ENCODE results near the gene CCR2.
"Not testable (repeated sequence)": the region's sequence is repeated elsewhere in the genome, so short reads cannot be mapped to it uniquely, and the experiment has no call there.

The CCR2 gene

DNA sequence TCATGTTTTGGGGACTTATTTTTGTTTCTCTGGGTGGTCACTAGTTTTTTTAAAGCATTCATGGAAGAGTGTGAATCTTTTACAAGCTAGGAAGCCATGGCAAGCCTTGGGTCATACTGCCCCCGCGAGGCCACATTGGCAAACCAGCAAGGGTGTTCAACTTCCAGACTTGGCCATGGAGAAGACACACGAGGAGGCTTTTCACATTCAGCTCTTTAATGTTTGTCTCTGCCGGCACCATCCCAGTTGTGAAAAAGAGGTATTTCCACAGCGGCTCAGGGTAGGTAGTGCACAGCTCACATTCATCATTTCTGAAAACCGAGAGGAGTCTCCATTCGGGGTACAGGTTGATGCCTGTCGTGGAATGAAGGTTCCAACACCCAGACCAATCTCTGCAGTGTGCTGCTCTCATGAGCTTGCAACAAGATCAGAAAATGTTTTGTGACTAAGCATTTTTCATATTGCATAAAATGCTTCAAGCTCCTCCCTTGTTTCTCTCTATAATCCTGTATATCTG is 24.6 kb downstream of the CCR2 start:
- DNase-seq (ENCODE audit: low read depth in 2 of 2) = peak; percentile 20 to 32

DNA sequence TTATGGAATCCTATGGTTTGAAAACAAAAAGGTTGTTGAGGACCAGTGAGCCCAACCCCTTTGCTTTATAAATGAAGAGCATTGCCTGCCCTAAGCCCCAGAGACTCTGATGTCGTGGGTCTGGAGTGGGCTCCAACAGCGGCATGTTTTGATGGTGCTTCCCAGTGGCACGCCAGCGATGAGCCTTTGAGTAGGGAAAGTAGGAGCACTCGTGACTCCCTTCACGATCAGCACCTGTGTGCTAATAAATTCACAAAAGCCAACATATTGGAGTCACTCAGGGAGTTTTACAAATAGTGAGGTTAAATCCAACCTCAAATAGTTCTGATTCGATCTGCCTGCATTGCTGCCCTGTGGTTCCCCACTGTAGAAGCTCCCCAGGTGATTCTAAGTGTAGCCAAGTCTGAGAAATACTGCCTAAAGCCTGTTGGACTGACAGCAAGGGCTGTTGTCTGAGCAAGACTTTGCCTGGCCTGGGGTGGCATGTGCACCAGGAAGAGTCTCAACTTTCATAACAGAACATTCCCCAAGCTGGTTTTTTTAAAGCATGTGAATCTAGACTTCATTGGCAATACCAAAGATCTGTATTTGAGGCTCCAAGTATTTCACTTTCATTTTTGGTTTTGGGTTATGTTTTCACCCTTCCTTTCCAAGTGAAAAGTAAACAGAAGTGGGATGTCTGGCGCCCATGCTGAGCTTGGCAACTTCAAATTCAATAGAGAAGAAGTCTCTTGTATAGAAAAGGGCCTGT is 26.7 kb downstream of the CCR2 start:
- no peak for DNase-seq (ENCODE audit: low read depth in 2 of 2)

DNA sequence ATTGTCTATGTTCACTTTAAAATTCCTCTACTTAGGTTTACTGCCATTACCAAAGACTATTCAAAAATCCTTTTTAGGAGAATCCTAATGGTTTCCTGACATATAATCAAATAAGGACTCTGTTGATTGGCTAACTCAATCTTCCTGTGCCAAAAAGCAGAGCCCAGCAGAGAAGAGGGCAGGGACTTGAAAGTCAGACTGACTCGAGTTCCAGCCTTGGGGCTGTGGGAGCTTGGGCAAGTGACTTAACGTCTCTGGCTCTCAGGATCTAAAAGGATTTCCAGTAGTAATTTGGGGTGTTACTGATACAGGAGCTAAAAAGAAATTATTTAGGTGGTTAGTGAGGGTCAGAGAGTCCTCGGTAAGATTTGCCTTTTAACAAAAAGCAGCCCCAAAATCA is 27.7 kb downstream of the CCR2 start:
- DNase-seq (ENCODE audit: low read depth in 2 of 2) = no peak

DNA sequence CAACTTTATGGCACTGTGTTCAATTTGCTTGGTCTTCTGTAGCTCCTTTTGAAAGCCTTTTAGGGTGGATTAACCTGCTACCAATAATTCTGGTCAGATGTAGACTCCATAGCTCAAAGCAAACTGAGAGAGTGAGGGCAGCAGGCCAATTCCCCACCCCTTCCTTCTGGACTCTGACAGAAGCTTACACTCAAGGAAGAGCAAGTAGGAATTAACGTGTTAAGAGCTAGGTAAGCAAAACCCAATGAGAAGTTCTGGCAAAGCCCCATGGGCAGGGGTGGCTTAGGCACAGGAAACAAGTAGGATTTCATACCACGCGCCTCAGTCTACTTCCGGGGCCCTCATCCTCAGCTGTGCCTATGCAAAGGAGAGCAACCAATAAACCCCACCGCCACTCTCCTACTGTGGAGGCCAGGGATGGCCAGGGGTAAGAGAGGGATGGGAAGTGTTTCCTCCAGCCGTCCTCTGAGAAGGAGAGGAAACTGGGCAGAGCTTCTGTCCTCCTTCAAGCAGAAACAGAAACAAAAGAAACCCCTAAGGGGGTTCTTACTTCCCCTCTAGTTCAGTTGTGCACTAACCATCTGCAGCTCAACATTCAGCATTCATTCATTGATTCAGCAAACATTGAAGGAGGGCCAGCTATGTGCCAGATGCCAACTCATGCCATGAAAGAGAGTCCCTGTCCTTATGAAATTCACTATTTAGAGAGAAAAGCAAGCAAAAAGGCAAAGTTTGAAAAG is 29.5 kb downstream of the CCR2 start:
- no peak for DNase-seq (ENCODE audit: low read depth in 2 of 2)

DNA sequence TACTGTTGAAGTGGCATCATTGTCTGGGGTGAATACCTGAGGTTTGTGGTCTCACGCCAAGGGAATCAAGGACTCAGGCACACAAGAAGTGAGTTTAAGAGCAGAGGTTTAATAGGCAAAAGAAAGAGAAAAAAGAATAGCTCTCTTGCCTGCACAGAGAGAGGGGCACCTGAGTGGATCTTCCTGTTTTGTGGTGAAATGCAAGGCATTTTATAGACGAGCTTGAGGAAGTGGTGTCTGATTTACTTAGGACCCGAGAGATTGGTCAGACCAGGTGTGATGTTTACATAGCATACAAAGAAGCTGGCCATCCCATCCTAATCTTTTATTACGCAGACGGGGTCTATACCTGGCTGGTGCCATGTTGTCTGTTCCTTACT is 30.0 kb downstream of the CCR2 start:
- no peak for DNase-seq (ENCODE audit: low read depth in 2 of 2)

DNA sequence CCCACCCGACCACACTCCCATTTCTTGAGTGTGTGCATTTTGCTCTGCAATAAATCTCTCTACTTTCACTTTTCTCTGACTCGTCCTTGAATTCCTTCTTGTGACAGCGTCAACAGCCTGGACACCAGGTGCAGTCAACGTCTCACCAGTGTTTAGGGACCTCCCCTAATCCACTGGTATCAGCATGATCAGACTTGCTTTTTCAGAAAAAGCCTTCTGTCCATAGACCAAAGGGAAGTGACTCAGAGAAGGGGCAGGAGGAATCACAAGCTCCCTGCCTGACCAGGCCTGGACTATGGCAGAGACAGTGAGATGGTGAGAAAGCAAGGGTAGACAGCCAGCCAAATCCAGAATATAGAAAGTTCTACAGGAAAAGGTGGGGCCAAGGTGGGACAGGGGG is 32.3 kb downstream of the CCR2 start:
- DNase-seq (ENCODE audit: low read depth in 2 of 2) = no peak

DNA sequence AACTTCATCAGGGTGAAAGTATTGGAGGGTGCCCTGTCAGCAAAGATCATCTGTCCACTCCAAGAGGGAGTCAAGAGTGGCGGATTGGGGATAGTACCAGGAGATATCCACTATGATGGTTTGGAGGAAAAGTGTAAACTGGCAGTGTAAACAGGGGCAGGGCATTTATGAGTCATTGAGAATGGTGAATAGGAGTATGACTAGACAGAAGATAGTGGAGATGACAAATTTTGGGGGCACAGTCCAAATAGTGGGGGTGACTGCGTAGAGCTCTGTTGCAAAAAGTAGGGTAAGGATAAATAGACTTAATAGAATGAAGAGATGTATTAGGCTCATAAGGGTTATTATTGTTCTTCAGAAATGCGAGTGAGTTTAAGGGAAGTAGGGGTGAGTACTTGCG is 34.9 kb downstream of the CCR2 start:
- DNase-seq (ENCODE audit: low read depth in 2 of 2) = not testable (repeated sequence)

DNA sequence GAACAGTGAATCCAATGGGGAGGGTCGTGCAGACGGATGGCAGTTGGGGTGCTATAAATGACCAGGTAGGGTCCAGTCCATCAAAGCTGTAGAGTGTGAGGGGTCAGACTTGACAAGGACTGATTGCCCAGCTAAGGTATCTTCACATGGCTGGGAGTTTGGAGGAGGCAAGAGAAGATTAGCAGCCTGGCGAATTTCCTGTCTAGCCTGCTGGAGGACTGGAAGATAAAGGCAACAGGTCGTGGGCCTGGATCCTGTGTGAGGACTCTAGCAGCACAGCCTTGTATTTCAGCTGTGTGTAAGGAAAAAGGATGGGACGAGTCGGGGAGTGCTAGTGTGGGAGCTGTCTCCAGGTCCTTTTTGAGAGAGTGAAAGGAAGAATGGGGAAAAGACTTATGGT is 35.4 kb downstream of the CCR2 start:
- DNase-seq (ENCODE audit: low read depth in 2 of 2) = no peak

DNA sequence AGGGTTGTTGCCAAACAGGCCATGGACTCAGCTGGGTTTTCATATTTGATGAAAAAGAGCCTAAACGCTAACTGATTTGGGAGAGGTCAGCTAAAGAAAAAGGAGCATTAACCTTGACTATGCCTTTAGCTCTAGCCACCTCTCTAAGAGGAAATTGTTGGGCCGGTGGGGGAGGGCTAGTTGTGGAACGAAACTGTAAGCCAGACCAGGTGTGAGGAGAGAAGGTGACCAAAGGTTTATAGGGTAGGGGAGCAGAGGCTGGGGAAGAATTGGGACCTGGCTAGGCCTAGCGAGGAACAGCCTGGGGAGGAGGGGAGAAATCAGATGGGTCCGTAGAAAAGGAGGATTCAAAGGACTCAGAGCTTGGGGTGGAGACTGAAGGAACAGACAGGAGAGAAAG is 37.6 kb downstream of the CCR2 start:
- not testable (repeated sequence) for DNase-seq (ENCODE audit: low read depth in 2 of 2)

DNA sequence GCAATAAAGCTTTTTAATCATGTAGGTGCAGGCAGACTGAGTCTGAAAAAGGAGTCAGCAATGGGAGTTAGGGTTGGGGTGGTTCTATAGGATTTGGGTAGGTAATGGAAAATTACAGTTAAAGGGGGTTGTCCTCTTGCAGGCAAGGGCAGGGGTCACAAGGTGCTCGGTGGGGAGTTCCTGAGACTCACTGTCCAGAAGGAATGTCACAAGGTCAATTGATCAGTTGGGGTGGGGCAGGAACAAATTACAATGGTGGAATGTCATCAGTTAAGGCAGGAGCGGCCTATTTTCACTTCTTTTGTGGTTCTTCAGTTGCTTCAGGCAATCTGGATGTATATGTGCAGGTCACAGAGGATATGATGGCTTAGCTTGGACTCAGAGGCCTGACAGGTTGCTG is 39.1 kb downstream of the CCR2 start:
- DNase-seq (ENCODE audit: low read depth in 2 of 2) = no peak

DNA sequence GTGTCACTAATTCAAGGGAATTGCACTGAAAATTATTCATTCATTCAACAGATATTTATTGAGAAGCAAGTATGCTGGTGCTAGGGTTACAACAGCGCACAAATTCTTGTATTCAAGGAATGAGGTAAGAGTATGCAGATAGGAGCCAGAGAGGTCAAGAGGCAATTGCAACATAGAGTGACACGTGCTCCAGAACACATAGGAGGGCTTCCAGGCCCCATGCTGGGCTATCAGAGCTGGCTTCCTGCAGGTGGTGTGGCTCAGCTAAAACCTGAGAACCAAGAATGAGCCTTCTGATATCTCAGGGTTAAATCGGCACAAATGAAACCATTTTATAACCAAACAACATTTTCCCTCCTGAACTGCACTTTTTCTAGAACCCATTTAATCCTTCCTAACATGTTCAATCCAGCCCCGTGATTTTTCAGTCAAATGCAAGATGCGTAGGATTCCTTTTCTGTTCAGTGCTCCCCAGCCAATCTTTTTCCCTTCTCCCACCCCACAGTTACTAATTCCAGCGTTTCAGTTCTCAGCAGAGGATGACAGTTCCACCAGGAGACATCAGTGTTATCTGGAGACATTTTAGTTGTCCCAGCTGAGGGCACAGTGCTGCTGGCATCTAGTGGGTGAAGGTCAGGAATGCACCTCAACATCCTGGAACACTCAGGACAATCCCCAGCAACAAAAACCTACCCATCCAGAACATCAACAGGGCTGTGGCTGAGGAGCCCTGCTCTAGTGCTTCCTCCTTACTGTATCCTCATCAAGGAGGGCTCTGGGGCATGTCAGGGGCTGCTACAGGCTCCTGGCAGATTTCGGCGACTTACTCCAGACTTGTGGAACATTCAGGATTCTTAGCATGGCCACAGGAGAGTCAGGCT is 39.9 kb downstream of the CCR2 start:
- no peak for DNase-seq (ENCODE audit: low read depth in 2 of 2)

DNA sequence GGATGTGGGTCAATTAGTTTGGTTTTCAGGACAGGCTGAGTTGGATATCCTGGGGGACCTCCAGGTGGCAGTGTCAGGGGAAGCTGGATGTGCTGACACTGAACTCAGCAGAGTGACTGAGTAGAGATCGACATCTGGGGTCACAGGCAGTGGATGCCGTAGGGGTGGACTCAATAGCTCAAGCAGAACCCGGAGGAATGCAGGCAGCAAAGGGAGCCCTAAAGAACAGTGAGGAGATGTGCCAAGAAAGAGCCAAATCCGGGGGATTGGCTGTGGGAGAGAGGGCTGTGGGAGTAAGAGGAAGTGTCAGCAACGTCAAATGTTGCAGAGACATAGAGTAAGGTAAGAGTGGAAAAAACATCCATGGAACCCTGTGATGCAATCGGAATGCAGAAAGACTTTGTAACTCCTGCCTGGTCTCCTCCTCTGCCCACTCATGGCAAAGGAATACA is 41.3 kb downstream of the CCR2 start:
- DNase-seq (ENCODE audit: low read depth in 2 of 2) = no peak

DNA sequence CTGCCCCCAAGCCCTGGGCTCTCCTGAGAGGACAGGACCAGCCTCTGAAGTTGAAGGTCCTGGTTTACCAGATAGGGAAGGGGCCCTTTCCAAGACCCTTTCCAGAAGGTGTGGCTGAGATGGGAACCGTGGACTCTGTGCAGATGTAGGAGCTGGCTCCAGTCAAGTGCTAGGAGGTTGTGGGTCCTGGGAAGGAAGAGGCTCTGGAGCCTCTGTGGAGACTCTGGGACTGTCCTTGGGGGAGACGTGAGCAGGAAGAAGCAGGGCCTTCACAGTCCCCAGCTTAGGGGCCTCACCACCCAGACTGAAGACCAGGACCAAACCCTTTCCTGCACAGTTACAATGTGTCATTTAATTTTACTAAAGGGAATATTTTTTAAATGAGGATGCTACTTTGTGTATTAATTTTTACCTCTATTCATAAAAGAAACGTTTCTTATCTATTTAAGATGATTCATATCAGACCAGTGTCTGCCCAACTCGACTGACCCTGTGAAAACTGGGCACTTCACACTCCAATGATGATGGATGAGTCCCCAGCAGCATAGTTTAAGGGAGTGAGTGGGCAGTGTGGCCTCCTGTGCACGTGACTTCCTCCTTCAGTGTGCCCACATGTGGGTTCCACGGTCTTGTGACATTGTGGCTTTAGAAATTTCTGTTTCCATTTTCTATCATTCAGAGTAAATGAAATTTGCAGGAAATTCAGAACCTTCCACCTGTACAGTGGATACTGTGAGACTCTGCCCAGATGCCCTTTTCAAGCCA is 42.0 kb downstream of the CCR2 start:
- no peak for DNase-seq (ENCODE audit: low read depth in 2 of 2)

DNA sequence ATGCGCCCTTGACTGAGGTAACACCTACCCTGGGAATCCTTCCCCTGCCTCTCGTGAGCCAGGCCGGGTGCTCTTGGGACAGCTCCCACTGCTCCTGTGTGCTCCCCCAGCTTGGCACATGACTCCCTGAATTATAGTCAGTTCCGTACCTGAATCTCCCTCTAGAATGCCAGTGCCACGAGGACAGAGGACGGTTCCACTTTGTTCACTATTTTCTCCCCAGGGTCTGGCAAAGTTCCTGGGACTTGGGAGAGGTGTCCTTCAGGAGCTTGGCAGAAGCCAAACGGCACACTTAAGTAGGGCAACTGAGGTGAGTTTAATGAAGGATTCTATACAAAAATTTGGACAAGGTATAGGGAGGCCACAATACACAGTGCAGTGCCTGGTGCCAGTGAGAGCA is 43.2 kb downstream of the CCR2 start:
- DNase-seq (ENCODE audit: low read depth in 2 of 2) = no peak

DNA sequence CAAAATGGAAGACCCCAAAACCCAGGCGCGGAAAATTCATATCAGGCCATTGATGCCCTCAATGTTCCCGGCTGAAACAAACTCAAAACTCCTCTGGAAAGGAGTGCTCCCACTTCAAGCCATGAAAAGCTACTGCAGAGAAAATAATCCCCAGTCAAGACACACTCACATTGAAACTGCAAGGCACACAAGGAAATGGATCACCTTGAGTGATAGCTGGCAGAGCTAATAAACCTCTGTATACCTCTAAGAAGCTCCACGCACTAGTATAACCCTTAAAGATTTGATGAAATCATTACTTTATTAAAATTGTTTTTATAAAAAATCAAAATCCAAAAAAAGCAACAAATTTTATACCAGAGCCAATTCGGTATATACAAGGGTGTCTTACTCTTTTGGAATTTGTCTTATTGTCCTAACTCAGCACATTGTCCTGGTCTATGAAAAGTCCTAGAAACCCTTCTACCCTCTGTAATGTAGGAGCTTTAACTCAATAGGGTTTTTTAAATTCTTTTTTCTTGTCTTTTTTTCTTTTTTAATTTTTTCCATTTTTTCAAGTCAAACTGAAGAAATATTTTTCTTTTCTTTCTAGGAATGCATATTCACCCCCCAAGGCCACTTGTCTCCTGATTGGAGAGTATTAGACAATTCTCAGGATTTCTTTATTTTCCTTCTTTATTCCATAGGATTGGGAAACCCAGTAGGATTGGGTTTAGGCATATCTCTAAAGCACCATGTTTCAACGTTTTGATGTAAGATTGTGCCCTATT is 44.5 kb downstream of the CCR2 start:
- no peak for DNase-seq (ENCODE audit: low read depth in 2 of 2)

DNA sequence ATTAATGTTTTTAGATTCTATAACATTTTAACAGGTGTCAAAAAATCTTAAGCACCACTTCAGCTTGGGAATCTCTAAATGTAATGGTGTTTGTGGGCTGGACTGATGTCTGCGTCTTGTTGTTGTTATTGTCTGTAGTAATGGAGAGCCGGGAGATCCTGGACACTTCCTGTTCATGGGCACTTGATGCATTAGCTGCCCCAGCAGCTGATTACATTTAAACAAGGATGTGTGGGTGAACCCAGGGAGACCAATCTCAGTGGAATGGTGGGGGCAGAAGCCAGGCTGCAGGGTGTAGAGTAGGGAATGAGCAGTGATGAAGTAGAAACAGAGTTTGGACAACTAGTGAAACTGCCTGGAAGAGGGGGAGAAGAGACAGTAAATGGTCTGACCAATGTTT is 45.2 kb downstream of the CCR2 start:
- DNase-seq (ENCODE audit: low read depth in 2 of 2) = no peak

DNA sequence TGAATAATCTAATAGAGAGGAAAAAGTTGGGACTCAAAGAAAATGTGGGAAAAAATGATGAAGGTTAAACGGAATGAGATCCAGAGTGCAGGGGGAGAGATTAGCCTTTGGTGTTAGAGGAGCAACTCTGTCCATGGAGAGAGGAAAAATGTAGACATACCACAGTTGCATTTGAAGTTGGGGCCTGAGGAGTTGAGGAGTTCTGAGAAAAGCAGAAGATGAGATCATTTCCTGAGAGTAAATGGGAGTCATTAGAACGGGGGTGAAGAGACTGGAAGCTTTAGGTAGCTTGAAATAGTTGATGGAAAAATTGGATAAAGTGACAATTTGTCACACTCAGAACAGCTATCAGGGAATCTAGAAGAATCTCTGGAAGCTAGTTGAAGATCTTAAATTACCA is 45.6 kb downstream of the CCR2 start:
- DNase-seq (ENCODE audit: low read depth in 2 of 2) = no peak

DNA sequence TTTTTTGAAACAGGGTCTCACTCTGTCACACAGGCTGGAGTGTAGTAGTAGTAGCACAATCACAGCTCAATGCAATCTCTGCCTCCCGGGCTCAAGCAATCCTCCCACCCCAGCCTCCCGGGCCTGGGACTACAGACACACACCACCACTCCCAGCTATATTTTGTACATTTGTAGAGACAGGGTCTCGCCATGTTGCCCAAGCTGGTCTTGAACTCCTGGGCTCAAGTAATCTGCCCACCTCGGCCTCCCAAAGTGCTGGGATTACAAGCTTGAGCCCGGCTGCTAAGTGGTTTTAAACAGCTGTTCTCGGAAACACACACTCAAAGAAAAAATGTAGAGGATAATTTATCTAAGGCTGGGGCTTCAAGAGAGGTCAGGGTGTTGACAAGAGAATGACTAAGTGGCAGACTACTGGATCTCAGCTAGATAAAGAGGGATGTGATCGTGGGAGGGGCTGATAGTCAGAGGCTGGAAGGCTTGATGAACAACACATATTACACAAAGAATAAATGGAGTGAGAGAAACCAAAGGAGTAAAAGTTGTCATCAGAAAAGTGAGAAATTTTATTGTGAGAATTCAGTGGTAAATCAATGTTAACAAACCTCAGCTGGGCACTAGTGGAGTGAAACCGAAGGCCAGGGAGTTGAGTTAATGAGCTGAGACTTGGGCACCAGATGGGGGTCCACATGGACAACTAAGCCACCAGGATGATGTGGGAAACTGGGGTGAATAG is 46.3 kb downstream of the CCR2 start:
- DNase-seq (ENCODE audit: low read depth in 2 of 2) = no peak

DNA sequence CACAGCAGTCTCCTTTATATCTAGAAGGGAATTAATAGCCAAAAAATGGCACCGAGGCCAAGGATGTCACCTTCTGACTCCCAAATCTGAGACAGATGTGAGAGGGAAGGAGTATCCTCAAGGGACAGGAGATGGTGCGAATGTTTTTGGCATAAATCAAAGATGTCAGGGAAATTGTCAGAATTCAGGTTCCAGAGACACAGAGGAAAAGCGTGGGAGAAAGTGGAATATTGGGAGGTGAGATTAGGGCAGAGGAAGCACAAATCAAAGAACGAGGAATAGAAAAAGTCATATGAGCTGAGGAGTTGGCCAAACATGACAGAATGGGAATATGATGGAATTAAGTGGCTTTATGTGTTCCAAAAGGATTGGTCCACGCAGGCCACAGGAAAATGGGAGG is 46.9 kb downstream of the CCR2 start:
- no peak for DNase-seq (ENCODE audit: low read depth in 2 of 2)

DNA sequence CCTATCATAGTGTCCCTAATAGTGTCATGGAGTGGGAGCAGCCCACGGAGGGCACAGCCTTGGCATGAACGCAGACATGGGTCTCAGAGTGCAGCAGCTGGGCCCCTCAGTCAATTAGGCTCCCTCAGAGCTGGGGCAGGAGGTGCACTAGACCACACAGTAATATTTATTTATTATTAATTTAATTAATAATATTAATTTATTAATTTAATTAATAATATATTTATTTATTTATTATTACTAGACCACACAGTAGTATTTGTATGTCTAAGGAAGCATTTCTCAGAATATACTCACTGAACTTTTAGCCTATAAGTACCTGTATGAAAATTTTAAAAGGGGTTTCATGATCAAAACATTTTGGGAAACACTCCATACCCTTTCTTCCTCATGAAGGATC is 47.7 kb downstream of the CCR2 start:
- no peak for DNase-seq (ENCODE audit: low read depth in 2 of 2)

All from activated CD8-positive, alpha-beta memory T cell treated with anti-CD3 and anti-CD28 coated beads for 4 hours (primary cell).